Measurements from ENCODE around the gene POLR2F. TPM values are rescaled to one million over a fixed set of nuclear protein-coding genes. Genes with fewer than 3 reads are reported as not detected.

POLR2F gene
- total RNA-seq (2021) (150 and 162 TPM in 2 replicates), Bru-seq, nascent RNA (percentile 52 among the genes with signal in this experiment), BruChase-seq, experiment 1, labeled RNA remaining after a 2-hour chase (percentile 51 among the genes with signal in this experiment), BruChase-seq, experiment 2, labeled RNA remaining after a 6-hour chase (percentile 56 among the genes with signal in this experiment)
- long read RNA-seq, transcript POLR2F-205 (5 exons, 2,106 nt): major isoform, 101 of 116 reads
- long read RNA-seq, transcript POLR2F-209 (5 exons, 615 nt): minor isoform, 7 of 116 reads
- long read RNA-seq, partial matches to known transcripts: 1 of 116 reads
- long read RNA-seq, other reads (novel, unspliced or antisense): 4 of 116 reads

GRCh38 chr22:37953437-37954179 is at the start of gene POLR2F, which contains the start of gene C22orf23:
Gene POLR2F, plus strand, starts transcription at chr22:37953699. Its CDS starts 89 bp downstream, at chr22:37953788.
Gene C22orf23, minus strand, starts transcription at chr22:37953601. Its CDS starts 452 bp downstream, at chr22:37953149.
- peak within 1 kb of the TSS; percentile 73 for H3K4me3 ChIP-seq (ENCODE audit: low read depth, low read length, poor library complexity, severe bottlenecking)
- H3K4me1 ChIP-seq (ENCODE audit: insufficient read depth, low read length, poor library complexity, severe bottlenecking): peaks cover 8% of the 10 kb centered on the region
- ChIA-PET POLR2A (ENCODE audit: low non-redundant PET) (interaction anchor here (0.6 kb wide), 1 partner anchor 558 kb away, joined by 4 read pairs; no protein-coding TSS in a partner anchor), CTCF (no interaction called here)
- TF ChIP-seq, protein P1, sequence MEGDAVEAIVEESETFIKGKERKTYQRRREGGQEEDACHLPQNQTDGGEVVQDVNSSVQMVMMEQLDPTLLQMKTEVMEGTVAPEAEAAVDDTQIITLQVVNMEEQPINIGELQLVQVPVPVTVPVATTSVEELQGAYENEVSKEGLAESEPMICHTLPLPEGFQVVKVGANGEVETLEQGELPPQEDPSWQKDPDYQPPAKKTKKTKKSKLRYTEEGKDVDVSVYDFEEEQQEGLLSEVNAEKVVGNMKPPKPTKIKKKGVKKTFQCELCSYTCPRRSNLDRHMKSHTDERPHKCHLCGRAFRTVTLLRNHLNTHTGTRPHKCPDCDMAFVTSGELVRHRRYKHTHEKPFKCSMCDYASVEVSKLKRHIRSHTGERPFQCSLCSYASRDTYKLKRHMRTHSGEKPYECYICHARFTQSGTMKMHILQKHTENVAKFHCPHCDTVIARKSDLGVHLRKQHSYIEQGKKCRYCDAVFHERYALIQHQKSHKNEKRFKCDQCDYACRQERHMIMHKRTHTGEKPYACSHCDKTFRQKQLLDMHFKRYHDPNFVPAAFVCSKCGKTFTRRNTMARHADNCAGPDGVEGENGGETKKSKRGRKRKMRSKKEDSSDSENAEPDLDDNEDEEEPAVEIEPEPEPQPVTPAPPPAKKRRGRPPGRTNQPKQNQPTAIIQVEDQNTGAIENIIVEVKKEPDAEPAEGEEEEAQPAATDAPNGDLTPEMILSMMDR (conservative IDR thresholded peaks at IDR 0.05; ENCODE audit: low read depth, low read length): no peak
- TF ChIP-seq EZH2 (IDR thresholded peaks at IDR 0.05; ENCODE audit: borderline replicate concordance, low read depth, low read length, poor library complexity, severe bottlenecking): no peak
- peaks cover 20% of the 10 kb centered on the region for H3K36me3 ChIP-seq (ENCODE audit: insufficient read depth, low read length, poor library complexity, severe bottlenecking)
- H3K27me3 ChIP-seq (replicated peaks; ENCODE audit: insufficient read depth, low read depth, low read length, poor library complexity): no peaks in the 10 kb centered on the region
- peak within 1 kb of the TSS; percentile 77 for H3K27ac ChIP-seq (ENCODE audit: low read depth, low read length, poor library complexity, severe bottlenecking)
- BruUV-seq (replicated peaks): TSS peak; percentile 63
- peak; percentile 96 for DNase-seq (ENCODE audit: low spot score)
- intact Hi-C loops (cut with micrococcal nuclease; ENCODE audit: unreplicated experiment): loop anchor here (1.0 kb wide), 1 partner anchor 19 kb away; no protein-coding TSS in a partner anchor
- no peaks in the 10 kb centered on the region for H3K9me3 ChIP-seq (ENCODE audit: low read depth, low read length, poor library complexity, severe bottlenecking)

- Histone ChIP-seq H3K9me3 (ENCODE audit: low read depth, low read length, poor library complexity, severe bottlenecking) (no peaks in the 10 kb centered on the region), H3K27ac (ENCODE audit: low read depth, low read length, poor library complexity, severe bottlenecking) (no peak overlapping the region), H3K4me1 (ENCODE audit: insufficient read depth, low read length, poor library complexity, severe bottlenecking) (peaks cover 15% of the 10 kb centered on the region), H3K36me3 (ENCODE audit: insufficient read depth, low read length, poor library complexity, severe bottlenecking) (no peaks in the 10 kb centered on the region), H3K4me3 (ENCODE audit: low read depth, low read length, poor library complexity, severe bottlenecking) (peak overlapping the region; percentile 66), H3K27me3 (replicated peaks; ENCODE audit: insufficient read depth, low read depth, low read length, poor library complexity) (no peaks in the 10 kb centered on the region)
- ChIA-PET CTCF (interaction anchor here (0.6 kb wide), 1 partner anchor 25 kb away, joined by 4 read pairs; no protein-coding TSS in a partner anchor), POLR2A (ENCODE audit: low non-redundant PET) (no interaction called here)
- TF ChIP-seq, protein P1 (conservative IDR thresholded peaks at IDR 0.05; ENCODE audit: low read depth, low read length): no peak
- TF ChIP-seq EZH2 (IDR thresholded peaks at IDR 0.05; ENCODE audit: borderline replicate concordance, low read depth, low read length, poor library complexity, severe bottlenecking): no peak
- no TSS peak for BruUV-seq (replicated peaks)
- DNase-seq (ENCODE audit: low spot score): peak; percentile 61
- intact Hi-C loops (cut with micrococcal nuclease; ENCODE audit: unreplicated experiment): no loop called here
These were observed 48.6 kb upstream of the POLR2F start for GRCh38 chr22:37904572-37905533.
